Right lobe of liver (tissue), 4 donors: Measurements from ENCODE around the gene ACER3.

Experiments
- POLR2A ChIP-seq: fragments of 450-650 bp; IDR thresholded peaks from one replicate; pipeline ENCODE4 v1.6.1; 2017; ENCODE audit warnings: antibody characterized with exemption, mild to moderate bottlenecking
- TF ChIP-seq, protein P1 (sequence below), 4 donors: fragments of 200-600 bp in 3 of 4; fragments of 450-650 bp in 1 of 4; IDR thresholded peaks; one replicate each; pipeline versions ENCODE4 v1.5.1 to v1.8.0; 2016 to 2022; ENCODE audit warnings: antibody characterized with exemption in 4 of 4, mild to moderate bottlenecking in 2 of 4
- donor health status: DM: no; HTN: no; CAD: no.
- donor health status: DM: no; HTN: no; CAD: no.
- donor health status: DM: no; HTN: yes; CAD: no.

DNA sequence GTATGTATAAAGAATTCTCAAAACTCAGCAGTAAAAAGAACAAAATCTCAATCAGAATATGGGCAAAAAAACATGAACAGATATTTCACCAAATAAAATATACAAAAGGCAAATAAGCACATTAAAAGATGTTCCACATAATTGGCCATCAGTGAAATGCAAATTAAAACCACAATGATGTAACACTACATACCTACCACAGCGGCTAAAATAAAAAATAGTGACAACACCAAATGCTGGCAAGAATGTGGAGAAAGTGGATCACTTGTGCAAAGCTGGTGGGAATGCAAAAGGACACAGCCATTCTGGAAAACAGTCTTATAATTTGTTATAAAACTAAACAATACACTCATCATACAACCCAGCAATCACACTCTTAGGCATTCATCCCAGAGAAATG is 38.3 kb upstream of the ACER3 start:
- TF ChIP-seq, protein P1, sequence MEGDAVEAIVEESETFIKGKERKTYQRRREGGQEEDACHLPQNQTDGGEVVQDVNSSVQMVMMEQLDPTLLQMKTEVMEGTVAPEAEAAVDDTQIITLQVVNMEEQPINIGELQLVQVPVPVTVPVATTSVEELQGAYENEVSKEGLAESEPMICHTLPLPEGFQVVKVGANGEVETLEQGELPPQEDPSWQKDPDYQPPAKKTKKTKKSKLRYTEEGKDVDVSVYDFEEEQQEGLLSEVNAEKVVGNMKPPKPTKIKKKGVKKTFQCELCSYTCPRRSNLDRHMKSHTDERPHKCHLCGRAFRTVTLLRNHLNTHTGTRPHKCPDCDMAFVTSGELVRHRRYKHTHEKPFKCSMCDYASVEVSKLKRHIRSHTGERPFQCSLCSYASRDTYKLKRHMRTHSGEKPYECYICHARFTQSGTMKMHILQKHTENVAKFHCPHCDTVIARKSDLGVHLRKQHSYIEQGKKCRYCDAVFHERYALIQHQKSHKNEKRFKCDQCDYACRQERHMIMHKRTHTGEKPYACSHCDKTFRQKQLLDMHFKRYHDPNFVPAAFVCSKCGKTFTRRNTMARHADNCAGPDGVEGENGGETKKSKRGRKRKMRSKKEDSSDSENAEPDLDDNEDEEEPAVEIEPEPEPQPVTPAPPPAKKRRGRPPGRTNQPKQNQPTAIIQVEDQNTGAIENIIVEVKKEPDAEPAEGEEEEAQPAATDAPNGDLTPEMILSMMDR (IDR thresholded peaks at IDR 0.05): no peak
- no peak for TF ChIP-seq POLR2A
